ENCODE measurements around the gene CACNA2D2.

The CACNA2D2 gene

GRCh38 chr3:50345586-50346234 is 157.7 kb downstream of the CACNA2D2 start, which contains the start of gene ZMYND10:
Gene ZMYND10, minus strand, starts transcription at chr3:50345732. Its CDS starts 153 bp downstream, at chr3:50345579.
- H3K4me3 ChIP-seq (replicated peaks in 1 of 2; ENCODE audit: low read depth in 2 of 2, low read length in 2 of 2), result peak within 1 kb of the TSS; percentile 46 to 52
- TF ChIP-seq CTCF (IDR thresholded peaks at IDR 0.05; ENCODE audit: low read depth, low read length), result no peak
- DNase-seq (ENCODE audit: low read depth in 2 of 2), result peak; percentile 58 to 64

GRCh38 chr3:50345008-50345407 is 158.4 kb downstream of the CACNA2D2 start:
- no peak for DNase-seq (ENCODE audit: low read depth in 2 of 2)
- peak overlapping the region in 1 of 2 donors; percentile 46 for H3K4me3 ChIP-seq (replicated peaks in 1 of 2; ENCODE audit: low read depth in 2 of 2, low read length in 2 of 2)
- no peak for TF ChIP-seq CTCF (IDR thresholded peaks at IDR 0.05; ENCODE audit: low read depth, low read length)

GRCh38 chr3:50342813-50343633 is 160.4 kb downstream of the CACNA2D2 start:
- TF ChIP-seq CTCF (IDR thresholded peaks at IDR 0.05; ENCODE audit: low read depth, low read length), result no peak
- DNase-seq (ENCODE audit: low read depth in 2 of 2), result no peak
- no peak overlapping the region for H3K4me3 ChIP-seq (replicated peaks in 1 of 2; ENCODE audit: low read depth in 2 of 2, low read length in 2 of 2)

GRCh38 chr3:50341996-50342650 is 161.3 kb downstream of the CACNA2D2 start:
- no peak for TF ChIP-seq CTCF (IDR thresholded peaks at IDR 0.05; ENCODE audit: low read depth, low read length)
- H3K4me3 ChIP-seq (replicated peaks in 1 of 2; ENCODE audit: low read depth in 2 of 2, low read length in 2 of 2), result no peak overlapping the region
- DNase-seq (ENCODE audit: low read depth in 2 of 2), result no peak

- DNase-seq (ENCODE audit: low read depth in 2 of 2), result no peak
- no peak for TF ChIP-seq CTCF (IDR thresholded peaks at IDR 0.05; ENCODE audit: low read depth, low read length)
- H3K4me3 ChIP-seq (replicated peaks in 1 of 2; ENCODE audit: low read depth in 2 of 2, low read length in 2 of 2), result peak overlapping the region; percentile 42 to 64
Observed at GRCh38 chr3:50341537-50341936, 161.9 kb downstream of the CACNA2D2 start.

GRCh38 chr3:50340448-50341329 is 162.7 kb downstream of the CACNA2D2 start, which contains the start of gene RASSF1:
Gene RASSF1, minus strand, starts transcription at chr3:50340836. Its CDS starts 31 bp downstream, at chr3:50340805.
- DNase-seq (ENCODE audit: low read depth in 2 of 2), result peak; percentile 64
- H3K4me3 ChIP-seq (replicated peaks in 1 of 2; ENCODE audit: low read depth in 2 of 2, low read length in 2 of 2), result peak within 1 kb of the TSS; percentile 43 to 64
- no peak for TF ChIP-seq CTCF (IDR thresholded peaks at IDR 0.05; ENCODE audit: low read depth, low read length)

All from cardiac fibroblast (primary cell).